Upper lobe of left lung (tissue), 6 donors: Measurements from ENCODE around the gene TLDC2. TPM values are rescaled to one million over a fixed set of nuclear protein-coding genes. Genes with fewer than 3 reads are reported as not detected.

Source experiments
- ATAC-seq, 2 donors: fragments of 200-7000 bp; cut with Tn5 transposase; one replicate each; pipeline ENCODE4 v1.9.1; 2022; ENCODE audit warnings: mild to moderate bottlenecking in 2 of 2, moderate library complexity in 2 of 2; ENCODE audit not compliant: low FRiP score in 2 of 2
- DNase-seq, 2 donors: peaks; one replicate each; pipeline ENCODE4 v3.0.0-alpha.2; 2019 to 2020
- H3K27ac ChIP-seq, 4 donors: fragments of 200-600 bp; sonication (generic); one replicate each; pipeline ENCODE4 v1.5.1; 2016 to 2019
- H3K27me3 ChIP-seq, 4 donors: fragments of 200-600 bp; sonication (generic); one replicate each; pipeline ENCODE4 v1.5.1; 2017 to 2019
- H3K36me3 ChIP-seq, 4 donors: fragments of 200-600 bp; sonication (generic); one replicate each; pipeline ENCODE4 v1.5.1; 2016 to 2019
- H3K4me1 ChIP-seq, 4 donors: fragments of 200-600 bp; sonication (generic); one replicate each; pipeline ENCODE4 v1.5.1; 2018 to 2019
- H3K4me3 ChIP-seq, 4 donors: fragments of 200-600 bp; sonication (generic); one replicate each; pipeline ENCODE4 v1.5.1; 2017 to 2019; ENCODE audit warnings: mild to moderate bottlenecking in 2 of 4, moderate library complexity in 1 of 4
- H3K9me3 ChIP-seq, 4 donors: fragments of 200-600 bp; sonication (generic); one replicate each; pipeline ENCODE4 v1.5.1; 2018 to 2019
- CTCF ChIP-seq, 6 experiments: fragments of 450-650 bp in 4 of 6; fragments of 200-600 bp in 2 of 6; sonication (generic) in 2 of 6; IDR thresholded peaks; one replicate each; pipeline ENCODE4 v1.5.1; 2016 to 2019; ENCODE audit warnings: antibody characterized with exemption in 6 of 6
- EP300 ChIP-seq, 4 donors: sonication (generic); formaldehyde crosslinking; IDR thresholded peaks; one replicate each; pipeline ENCODE4 v1.5.1; 2017; ENCODE audit warnings: antibody characterized with exemption in 4 of 4, control low read depth in 2 of 4
- POLR2A ChIP-seq, 4 donors: fragments of 450-650 bp; IDR thresholded peaks; one replicate each; pipeline ENCODE4 v1.5.1; 2016 to 2017; ENCODE audit warnings: antibody characterized with exemption in 4 of 4, mild to moderate bottlenecking in 2 of 4
- POLR2AphosphoS5 ChIP-seq, 2 donors: sonication (generic); formaldehyde crosslinking; IDR thresholded peaks; one replicate each; pipeline ENCODE4 v1.5.1; 2017; ENCODE audit warnings: antibody characterized with exemption in 2 of 2
- WGBS, 2 donors: methylation state at CpG; one replicate each; pipeline ENCODE4 v1.1.5; 2017 to 2018; 5-methylcytosine and 5-hydroxymethylcytosine counted together
- total RNA-seq, 6 donors: library from RNA; depleted of rRNA in 4 of 6; stranded (reverse); fragments of >200 nt in 4 of 6; gene quantifications; one replicate each; pipeline versions ENCODE4 v1.1.0 to v1.2.1, GENCODE V29; 2016 to 2021
- donor health status: DM: no; HTN: no; CAD: no; lungs with moderate emphysema.
- donor health status: DM: no; HTN: yes; CAD: no; lungs with severe emphysema.

The TLDC2 gene
- total RNA-seq, 6 donors from 2014 or later = 0.31 to 1.3 (median 0.61) TPM; not detected in 3

GRCh38 chr20:36908603-36909002 lies 32.7 kb downstream of the TLDC2 start:
- Histone ChIP-seq H3K27me3 (no peaks in the 10 kb centered on the region), H3K4me3 (no peak overlapping the region), H3K27ac (no peak overlapping the region), H3K9me3 (no peaks in the 10 kb centered on the region), H3K36me3 (peaks cover 49 to 95% (median 80%) of the 10 kb centered on the region in 4 donors), H3K4me1 (no peaks in the 10 kb centered on the region)
- ATAC-seq = no peak
- no peak for DNase-seq
- no peak for TF ChIP-seq CTCF (IDR thresholded peaks at IDR 0.05)
- no peak for TF ChIP-seq EP300 (IDR thresholded peaks at IDR 0.05)
- no peak for TF ChIP-seq POLR2A (IDR thresholded peaks at IDR 0.05)
- WGBS, 2 donors = 74 to 77% methylated on average over 4 of the region's 4 CpGs

GRCh38 chr20:36916199-36916598 lies 40.3 kb downstream of the TLDC2 start:
- ATAC-seq = no peak
- Histone ChIP-seq H3K4me3 (no peak overlapping the region), H3K9me3 (no peaks in the 10 kb centered on the region), H3K27ac (no peak overlapping the region), H3K27me3 (no peaks in the 10 kb centered on the region), H3K36me3 (peaks cover 40 to 90% (median 65%) of the 10 kb centered on the region in 4 donors), H3K4me1 (no peaks in the 10 kb centered on the region)
- TF ChIP-seq CTCF (IDR thresholded peaks at IDR 0.05) = no peak
- no peak for TF ChIP-seq POLR2A (IDR thresholded peaks at IDR 0.05)
- TF ChIP-seq POLR2AphosphoS5 (IDR thresholded peaks at IDR 0.05) = no peak
- no peak for TF ChIP-seq EP300 (IDR thresholded peaks at IDR 0.05)
- WGBS, 2 donors = 92 to 100% methylated on average over 2 of the region's 2 CpGs
- no peak for DNase-seq

- 96 to 98% methylated on average over 6 of the region's 6 CpGs for WGBS, 2 donors
- Histone ChIP-seq H3K36me3 (peaks cover 31 to 89% (median 59%) of the 10 kb centered on the region in 4 donors), H3K9me3 (no peaks in the 10 kb centered on the region), H3K4me1 (no peaks in the 10 kb centered on the region), H3K4me3 (no peak overlapping the region), H3K27ac (no peak overlapping the region), H3K27me3 (no peaks in the 10 kb centered on the region)
- ATAC-seq (no peak), DNase-seq (no peak)
- TF ChIP-seq CTCF (IDR thresholded peaks at IDR 0.05) = no peak
- no peak for TF ChIP-seq EP300 (IDR thresholded peaks at IDR 0.05)
- no peak for TF ChIP-seq POLR2A (IDR thresholded peaks at IDR 0.05)
Measured at GRCh38 chr20:36917240-36917639, 41.3 kb downstream of the TLDC2 start.

- peaks cover 30 to 93% (median 64%) of the 10 kb centered on the region in 4 donors for H3K36me3 ChIP-seq
- H3K9me3 ChIP-seq = no peaks in the 10 kb centered on the region
- no peak overlapping the region for H3K27ac ChIP-seq
- DNase-seq (no peak), ATAC-seq (no peak)
- TF ChIP-seq POLR2AphosphoS5 (IDR thresholded peaks at IDR 0.05) (no peak), EP300 (IDR thresholded peaks at IDR 0.05) (no peak), CTCF (IDR thresholded peaks at IDR 0.05) (no peak), POLR2A (IDR thresholded peaks at IDR 0.05) (no peak)
- no peaks in the 10 kb centered on the region for H3K27me3 ChIP-seq
- H3K4me3 ChIP-seq = no peak overlapping the region
- H3K4me1 ChIP-seq = no peaks in the 10 kb centered on the region
Measured at GRCh38 chr20:36917943-36918342, 42.0 kb downstream of the TLDC2 start.

- DNase-seq (no peak), ATAC-seq (peak in 1 of 2 donors; percentile 79)
- TF ChIP-seq CTCF (IDR thresholded peaks at IDR 0.05) (peak; percentile 67 to 91 (median 80)), POLR2A (IDR thresholded peaks at IDR 0.05) (no peak)
- WGBS, 2 donors = 9 to 19% methylated on average over 2 of the region's 2 CpGs
- Histone ChIP-seq H3K4me3 (no peak overlapping the region), H3K27me3 (no peaks in the 10 kb centered on the region), H3K4me1 (no peaks in the 10 kb centered on the region), H3K9me3 (no peaks in the 10 kb centered on the region), H3K36me3 (peaks cover 22 to 92% (median 58%) of the 10 kb centered on the region in 4 donors), H3K27ac (no peak overlapping the region)
Measured at GRCh38 chr20:36919715-36920333, 43.9 kb downstream of the TLDC2 start.
